ENCODE results near the gene MCC.

The MCC gene

GRCh38 chr5:113245427-113246225 lies 242.6 kb downstream of the MCC start:
- no peak for DNase-seq (ENCODE audit: low spot score)

DNA sequence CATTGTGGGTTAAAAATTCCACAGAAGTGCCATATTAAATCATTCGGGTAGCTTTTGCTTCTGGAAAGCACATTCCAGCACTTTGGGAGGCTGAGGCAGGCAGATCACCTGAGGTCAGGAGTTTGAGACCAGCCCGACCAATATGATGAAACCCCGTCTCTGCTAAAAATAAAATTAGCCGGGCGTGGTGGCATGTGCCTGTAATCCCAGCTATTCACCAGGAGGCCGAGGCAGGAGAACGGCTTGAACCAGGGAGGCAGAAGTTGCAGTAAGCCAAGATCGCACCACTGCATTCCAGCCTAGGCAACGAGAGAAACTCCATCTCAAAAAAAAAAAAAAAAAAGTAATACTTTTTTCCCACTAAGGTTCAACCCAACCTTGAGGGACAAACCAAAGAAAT lies 243.3 kb downstream of the MCC start:
- no peak for DNase-seq (ENCODE audit: low spot score)

- DNase-seq (ENCODE audit: low spot score) = no peak
Measured at GRCh38 chr5:113243349-113243664, 244.9 kb downstream of the MCC start.

GRCh38 chr5:113242481-113243348 lies 245.5 kb downstream of the MCC start:
- no peak for DNase-seq (ENCODE audit: low spot score)

GRCh38 chr5:113240951-113241726 lies 247.1 kb downstream of the MCC start:
- no peak for DNase-seq (ENCODE audit: low spot score)

- DNase-seq (ENCODE audit: low spot score) = no peak
Measured at GRCh38 chr5:113240032-113240431, 248.2 kb downstream of the MCC start.

DNA sequence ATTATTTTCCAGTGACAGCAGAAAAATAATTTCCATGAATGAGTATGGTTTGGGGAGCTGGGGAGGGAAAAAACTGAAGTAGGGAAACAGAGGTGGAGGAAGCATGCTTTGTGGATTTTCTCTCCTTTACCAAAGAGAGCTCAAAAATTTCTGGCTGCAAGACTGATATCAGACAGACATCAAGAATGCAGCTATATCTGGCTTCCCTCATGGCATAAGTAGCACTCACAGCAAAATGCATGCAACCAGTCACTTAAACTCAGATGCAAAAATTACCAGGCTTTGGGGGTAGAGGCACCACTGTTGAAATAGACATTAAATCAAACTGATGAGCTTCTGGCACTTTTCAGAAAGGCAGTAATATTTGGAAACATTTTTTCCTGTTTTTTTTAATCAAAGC lies 250.4 kb downstream of the MCC start:
- no peak for DNase-seq (ENCODE audit: low spot score)

GRCh38 chr5:113236536-113237288 lies 251.5 kb downstream of the MCC start:
- no peak for DNase-seq (ENCODE audit: low spot score)

GRCh38 chr5:113235884-113236283 lies 252.4 kb downstream of the MCC start:
- DNase-seq (ENCODE audit: low spot score) = no peak

- DNase-seq (ENCODE audit: low spot score) = no peak
Measured at GRCh38 chr5:113234546-113234945, 253.7 kb downstream of the MCC start.

- DNase-seq (ENCODE audit: low spot score) = no peak
Measured at GRCh38 chr5:113233606-113234005, 254.6 kb downstream of the MCC start.

GRCh38 chr5:113232667-113233066 lies 255.6 kb downstream of the MCC start:
- DNase-seq (ENCODE audit: low spot score) = no peak

- peak; percentile 55 for DNase-seq (ENCODE audit: low spot score)
Measured at GRCh38 chr5:113232221-113232620, 256.0 kb downstream of the MCC start.

GRCh38 chr5:113231653-113232000 lies 256.6 kb downstream of the MCC start:
- no peak for DNase-seq (ENCODE audit: low spot score)

- peak; percentile 31 for DNase-seq (ENCODE audit: low spot score)
Measured at GRCh38 chr5:113230711-113231652, 257.3 kb downstream of the MCC start.

DNA sequence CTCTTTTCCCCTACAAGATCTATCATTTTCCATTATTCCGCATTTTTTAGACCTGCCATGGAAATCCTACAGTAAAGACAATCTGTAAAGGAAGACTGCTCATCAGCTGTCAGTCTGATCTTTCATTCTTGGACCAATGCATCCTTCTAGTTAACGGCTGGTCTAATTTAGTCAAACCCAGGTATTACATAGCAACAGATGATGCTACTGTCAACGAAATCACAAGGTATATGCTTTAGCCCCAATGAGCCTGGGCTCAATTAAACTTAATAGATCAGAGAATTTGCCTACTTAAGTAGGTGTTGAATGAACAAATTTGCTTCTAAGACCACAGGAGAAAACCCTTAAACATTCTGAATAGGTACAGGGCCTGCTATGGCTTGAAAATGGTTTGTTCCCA lies 260.5 kb downstream of the MCC start:
- no peak for DNase-seq (ENCODE audit: low spot score)

- DNase-seq (ENCODE audit: low spot score) = no peak
Measured at GRCh38 chr5:113226116-113226736, 262.0 kb downstream of the MCC start.

- DNase-seq (ENCODE audit: low spot score) = no peak
Measured at GRCh38 chr5:113225259-113225658, 263.0 kb downstream of the MCC start.

GRCh38 chr5:113224605-113225065 lies 263.6 kb downstream of the MCC start:
- DNase-seq (ENCODE audit: low spot score) = no peak
